HG02678 (cell line): ENCODE data around the gene ETS2.
"Not testable (repeated sequence)": the region's sequence is repeated elsewhere in the genome, so short reads cannot be mapped to it uniquely, and the experiment has no call there.

ENCODE experiments used
- ATAC-seq: cut with Tn5 transposase; IDR thresholded peaks from one replicate; pipeline ENCODE4 v1.9.1; 2021; ENCODE audit warnings: mild to moderate bottlenecking, moderate library complexity; ENCODE audit not compliant: unreplicated experiment

Gene ETS2

DNA sequence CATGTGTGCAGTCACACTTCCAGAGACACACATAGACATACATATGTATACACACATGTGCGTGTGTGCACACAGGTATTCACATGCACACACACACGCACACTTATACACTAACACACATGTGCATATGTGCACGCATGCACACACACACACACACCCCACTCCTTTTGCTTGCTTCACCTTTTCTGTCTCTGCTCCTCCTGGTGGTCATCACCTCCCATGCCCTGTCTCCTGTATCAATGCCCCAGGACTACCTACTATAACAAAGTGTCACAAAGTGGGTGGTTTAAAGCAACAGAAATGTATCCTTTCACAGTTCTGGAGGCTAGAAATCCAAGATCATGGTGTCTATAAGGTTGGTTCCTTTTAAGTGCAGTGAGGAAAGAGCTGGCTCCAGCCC, 27.4 kb downstream of the ETS2 start:
- no peak for ATAC-seq

DNA sequence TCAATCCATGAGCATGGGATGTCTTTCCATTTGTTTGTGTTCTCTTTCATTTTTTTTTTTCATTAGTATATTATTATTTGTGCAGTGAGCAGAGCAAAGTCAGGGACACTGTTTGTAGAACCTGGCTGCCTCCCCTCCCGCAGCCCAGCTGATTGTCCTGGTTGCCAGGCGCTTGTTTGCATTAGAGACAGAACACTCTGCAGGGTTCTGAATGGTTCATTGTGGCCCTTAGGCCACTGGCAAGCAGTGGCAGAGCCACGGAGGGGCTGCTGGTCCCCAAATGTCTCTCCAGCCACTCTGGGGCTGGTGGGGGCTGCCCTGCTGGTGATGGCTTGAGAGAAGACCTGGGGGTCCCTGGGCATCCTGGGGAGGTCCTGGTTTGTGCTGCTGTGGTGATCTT, 29.0 kb downstream of the ETS2 start:
- ATAC-seq, result no peak

GRCh38 chr21:38837806-38838461, 32.2 kb downstream of the ETS2 start:
- no peak for ATAC-seq

- no peak for ATAC-seq
Measured at GRCh38 chr21:38838598-38839327, 33.0 kb downstream of the ETS2 start.

DNA sequence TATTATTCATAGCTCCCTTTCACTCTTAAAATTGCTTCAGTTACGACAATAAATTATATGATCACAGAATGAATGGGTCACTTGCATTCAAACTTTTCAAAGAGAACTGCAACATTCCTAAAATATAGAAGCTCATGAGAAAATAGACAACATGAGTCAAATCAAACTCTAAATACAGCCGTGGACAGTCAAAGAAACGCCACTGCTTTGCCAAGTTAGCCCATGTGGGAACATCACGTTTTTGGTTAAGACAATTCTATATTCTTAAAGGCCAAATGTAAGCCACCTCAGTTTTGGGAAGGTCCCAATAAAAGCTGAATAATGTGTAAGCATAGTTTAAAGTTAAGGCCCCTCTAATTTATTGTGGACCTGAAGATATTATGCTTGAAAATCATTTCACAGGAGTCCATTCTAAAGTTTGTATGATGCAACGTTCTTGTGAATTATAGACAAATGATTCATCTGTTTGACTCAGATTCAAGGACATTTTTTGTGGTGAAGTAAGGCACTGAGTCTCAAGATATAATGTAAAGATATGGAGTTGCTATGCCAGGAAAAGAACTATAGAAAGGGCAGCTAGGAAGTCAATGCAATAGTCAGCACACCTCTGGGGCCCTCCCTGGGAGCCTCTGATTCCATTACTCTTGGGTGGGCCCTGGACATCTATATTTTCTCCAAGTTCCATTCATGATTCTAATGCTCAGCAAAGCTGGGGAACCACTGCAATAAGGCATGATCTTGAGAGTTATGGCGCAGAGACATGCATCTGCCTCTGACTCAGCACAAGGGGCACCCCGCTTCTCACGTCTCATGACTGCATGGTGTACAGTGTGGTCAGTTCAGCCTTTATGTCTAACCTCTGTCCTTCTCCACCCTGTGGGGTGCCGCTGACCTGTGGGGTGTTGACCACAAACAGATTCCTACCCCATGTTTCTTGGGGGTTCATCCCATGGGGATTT, 33.9 kb downstream of the ETS2 start:
- no peak for ATAC-seq

GRCh38 chr21:38840456-38841300, 34.9 kb downstream of the ETS2 start:
- ATAC-seq, result no peak

DNA sequence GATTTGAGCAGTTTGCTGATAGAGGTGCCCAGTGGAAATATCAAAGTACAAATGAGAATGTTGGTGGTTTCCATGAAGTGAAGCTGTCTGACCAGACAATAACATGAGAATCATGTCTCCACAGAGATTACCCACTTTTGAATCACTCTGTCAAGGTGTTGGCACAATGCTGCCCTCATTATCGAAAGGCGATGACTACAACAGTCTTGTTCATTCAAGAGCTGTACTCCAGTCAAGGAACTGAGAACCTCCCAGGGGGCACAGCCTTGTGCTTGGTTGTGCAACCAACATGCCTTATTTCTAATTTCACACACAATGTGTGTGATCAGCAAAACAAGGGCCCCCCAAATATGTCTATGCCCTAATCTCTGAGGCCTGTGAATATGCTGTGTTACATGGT, 35.7 kb downstream of the ETS2 start:
- ATAC-seq, result no peak

DNA sequence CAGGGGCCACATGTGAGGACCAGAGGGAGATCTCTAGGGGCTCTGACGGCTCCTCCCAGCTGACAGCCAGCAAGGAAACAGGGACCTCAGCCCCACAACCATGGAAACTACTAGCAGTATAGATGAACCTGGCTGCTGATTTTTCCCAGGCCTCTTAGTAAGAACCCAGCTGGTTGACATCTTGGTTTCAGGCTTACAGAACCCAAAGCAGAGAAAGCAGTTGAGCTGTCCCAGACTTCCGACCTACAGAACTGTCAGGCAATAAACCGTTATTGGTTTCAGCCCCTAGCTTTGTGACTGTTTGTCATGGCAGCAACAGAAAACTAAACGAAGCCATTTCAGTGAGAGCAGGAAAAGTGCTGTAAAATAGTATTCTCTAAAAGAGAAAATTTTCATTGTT, 36.4 kb downstream of the ETS2 start:
- ATAC-seq, result no peak

GRCh38 chr21:38843379-38843778, 37.6 kb downstream of the ETS2 start:
- no peak for ATAC-seq

DNA sequence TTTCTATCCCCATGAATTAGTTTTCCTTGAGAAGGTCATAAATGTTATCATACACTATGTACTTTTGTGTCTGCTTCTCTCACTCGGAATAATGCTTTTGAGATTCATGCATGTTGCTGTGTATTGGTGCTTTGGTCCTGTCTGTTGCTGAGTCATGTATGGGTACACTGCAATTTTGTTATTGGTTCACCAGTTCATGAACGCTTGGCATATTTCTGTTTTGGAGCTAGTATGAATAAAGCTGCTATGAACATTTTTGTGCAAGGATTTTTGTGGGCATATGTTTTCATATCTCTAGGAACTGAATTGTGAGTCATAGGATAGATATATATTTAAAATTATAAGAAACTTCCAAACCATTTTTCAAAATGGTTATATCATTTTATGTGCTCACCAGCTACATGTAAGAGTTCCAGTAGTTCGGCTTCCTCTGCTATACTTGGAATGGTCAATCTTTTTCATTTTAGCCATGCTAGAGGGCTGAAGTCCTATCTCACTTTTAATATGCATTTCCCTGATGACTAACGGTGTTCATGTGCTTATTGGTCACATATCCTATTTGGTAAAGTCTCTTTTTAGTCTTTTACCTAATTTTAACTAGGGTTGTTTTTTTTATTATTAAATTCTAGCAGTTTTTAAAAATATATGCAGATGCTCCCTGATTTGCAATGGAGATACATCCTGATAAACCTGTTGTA, 38.2 kb downstream of the ETS2 start:
- no peak for ATAC-seq

DNA sequence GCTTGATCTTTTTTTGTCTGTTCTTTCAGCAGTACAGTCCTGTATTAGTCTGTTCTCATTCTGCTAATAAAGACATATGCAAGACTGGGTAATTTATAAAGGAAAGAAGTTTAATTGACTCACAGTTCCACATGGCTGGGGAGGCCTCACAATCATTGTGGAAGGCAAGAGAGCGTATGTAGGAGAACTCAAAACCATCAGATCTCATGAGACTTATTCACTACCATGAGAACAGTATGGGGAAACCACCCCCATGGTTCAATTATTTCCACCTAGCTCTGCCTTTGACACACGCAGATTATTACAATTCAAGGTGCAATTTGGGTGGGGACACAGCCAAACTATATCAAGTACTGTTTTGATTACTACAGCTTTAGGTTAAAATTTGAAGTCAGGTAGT, 39.6 kb downstream of the ETS2 start:
- ATAC-seq, result not testable (repeated sequence)

DNA sequence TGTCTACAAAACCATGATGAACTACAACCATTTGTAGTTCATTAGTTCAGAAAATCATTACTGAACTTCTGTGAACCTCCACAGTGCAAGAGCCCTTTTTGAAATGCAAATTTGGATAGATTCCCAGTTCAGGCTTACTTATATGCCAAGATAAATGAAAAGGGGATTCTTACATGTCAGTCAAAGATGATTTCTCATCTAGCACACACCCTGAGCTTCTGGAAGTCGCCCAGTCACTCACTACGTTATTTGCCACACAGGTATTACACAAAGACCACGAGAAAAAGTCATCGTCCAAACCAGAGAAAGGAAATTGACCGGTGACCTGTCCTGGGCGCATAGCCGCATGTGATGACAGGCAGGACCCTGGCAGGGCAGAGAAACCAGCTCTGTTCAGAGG, 41.8 kb downstream of the ETS2 start:
- no peak for ATAC-seq

DNA sequence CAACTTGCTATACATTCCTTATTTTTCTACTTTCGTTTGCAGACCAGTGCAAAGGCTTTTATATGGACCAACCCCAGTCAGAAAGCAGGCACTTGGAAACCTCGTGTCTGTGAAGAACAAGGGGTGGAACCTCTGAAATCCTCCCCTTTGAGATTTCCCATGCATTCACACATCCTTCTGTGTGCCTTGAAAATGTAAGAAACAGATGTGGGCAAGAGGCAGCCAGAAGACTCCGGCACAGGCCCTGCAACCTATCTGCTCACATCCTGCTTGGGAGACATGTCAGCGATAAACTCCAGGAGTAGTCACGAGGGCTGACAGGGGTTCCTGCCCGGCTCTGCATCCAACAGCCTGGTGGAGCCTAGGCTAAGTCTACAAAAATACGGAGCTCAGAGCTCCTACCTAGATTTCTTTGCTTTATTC, 42.5 kb downstream of the ETS2 start:
- no peak for ATAC-seq

GRCh38 chr21:38849776-38850175, 44.0 kb downstream of the ETS2 start:
- ATAC-seq, result no peak

- ATAC-seq, result no peak
Measured at GRCh38 chr21:38850277-38850951, 44.7 kb downstream of the ETS2 start.

GRCh38 chr21:38851101-38851500, 45.4 kb downstream of the ETS2 start:
- no peak for ATAC-seq

GRCh38 chr21:38852278-38852677, 46.5 kb downstream of the ETS2 start:
- ATAC-seq, result no peak

DNA sequence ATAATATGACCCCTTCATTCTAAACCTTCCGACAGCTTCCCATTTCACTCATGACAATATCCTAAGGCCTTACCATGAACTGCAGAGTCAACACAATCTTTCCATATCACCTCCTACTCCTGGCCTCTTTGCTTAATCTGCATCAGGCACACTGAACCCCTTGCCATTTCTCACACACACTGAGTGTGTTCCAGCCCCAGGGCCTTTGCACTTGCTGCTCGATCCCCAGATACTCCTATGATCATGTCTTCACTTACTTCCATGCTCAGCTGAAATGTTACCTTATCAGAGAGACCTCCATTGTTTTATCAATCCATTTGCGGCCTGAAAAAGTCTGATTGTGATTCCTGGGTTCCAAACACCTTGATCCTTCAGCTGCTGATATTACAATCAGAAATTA, 47.0 kb downstream of the ETS2 start:
- ATAC-seq, result no peak

GRCh38 chr21:38853421-38853919, 47.7 kb downstream of the ETS2 start:
- peak; percentile 81 for ATAC-seq
